ENCODE data around the gene KANK3. TPM values are rescaled to one million over a fixed set of nuclear protein-coding genes. Genes with fewer than 3 reads are reported as not detected.

KANK3 gene
- polyA plus RNA-seq, 3 donors, result 0.15 TPM; not detected in 2

GRCh38 chr19:8363803-8364771, 21.0 kb upstream of the KANK3 start, which contains the start of gene ANGPTL4:
Gene ANGPTL4 (plus strand): TSS chr19:8364155. CDS start chr19:8364322, 167 bp downstream.
- no peak within 1 kb of the TSS for H2AFZ ChIP-seq (ENCODE audit: insufficient read depth, low read depth, low read length, poor library complexity, severe bottlenecking)

More at GRCh38 chr19:8363803-8364771, 21.0 kb upstream of the KANK3 start, which contains the start of gene ANGPTL4:
- peaks cover 0 to 1% of the 10 kb centered on the region in 2 donors for H3K36me3 Mint-ChIP-seq
- TF ChIP-seq CTCF (IDR thresholded peaks at IDR 0.05), result no peak
- peaks cover 31% of the 10 kb centered on the region for H3K4me1 Mint-ChIP-seq
- DNase-seq, result no peak
- no peaks in the 10 kb centered on the region for H3K79me2 ChIP-seq (ENCODE audit: insufficient read depth, low read length)
- H3K4me2 ChIP-seq (replicated peaks; ENCODE audit: extremely low read depth, low read length, poor library complexity, severe bottlenecking), result peak within 1 kb of the TSS; percentile 6
- H3K4me1 ChIP-seq (ENCODE audit: control insufficient read depth in 1 of 2, insufficient read depth in 2 of 2, low read length in 2 of 2), result peaks cover 15 to 17% of the 10 kb centered on the region in 2 donors
- H3K36me3 ChIP-seq (replicated peaks in 1 of 2; ENCODE audit: control insufficient read depth in 1 of 2, insufficient read depth in 2 of 2, low read length in 2 of 2), result no peaks in the 10 kb centered on the region
- peaks cover 0 to 13% of the 10 kb centered on the region in 2 donors for H3K9me3 ChIP-seq (replicated peaks in 1 of 2; ENCODE audit: control insufficient read depth in 1 of 2, insufficient read depth in 1 of 2, low read length in 2 of 2)
- H3K27ac ChIP-seq (ENCODE audit: low read depth in 1 of 2, low read length in 2 of 2), result no peak within 1 kb of the TSS
- peaks cover 0 to 13% (median 4%) of the 10 kb centered on the region in 7 donors for H3K9me3 Mint-ChIP-seq
- peak within 1 kb of the TSS in 2 of 7 donors; percentile 32 to 81 for H3K27ac Mint-ChIP-seq
- H4K20me1 ChIP-seq (ENCODE audit: insufficient read depth, low read length), result no peaks in the 10 kb centered on the region
- peaks cover 12 to 58% of the 10 kb centered on the region in 2 donors for H3K27me3 ChIP-seq (ENCODE audit: control insufficient read depth in 2 of 2, insufficient read depth in 2 of 2, low read length in 2 of 2)
- peak within 1 kb of the TSS; percentile 37 to 81 for H3K4me3 Mint-ChIP-seq
- no peak within 1 kb of the TSS for H3K9ac ChIP-seq (ENCODE audit: insufficient read depth, low read length, poor library complexity, severe bottlenecking)
- WGBS (ENCODE audit: insufficient coverage), result 3% methylated on average over 62 of the region's 81 CpGs
- peaks cover 69 to 87% (median 80%) of the 10 kb centered on the region in 3 donors for H3K27me3 Mint-ChIP-seq (ENCODE audit: low read depth in 3 of 3)
- no peak within 1 kb of the TSS for H3K4me3 ChIP-seq (replicated peaks in 1 of 3; ENCODE audit: low read depth in 2 of 3, low read length in 3 of 3)
- intact Hi-C loops (cut with micrococcal nuclease), result no loop called here

Measured in CD14-positive monocyte (primary cell).